ACC112 (cell line): ENCODE results near the gene PTPRN2.

ENCODE experiments used
- H2AFZ ChIP-seq: fragments of 200-600 bp; sonication (generic); one replicate; pipeline ENCODE4 v1.6.0; 2017; ENCODE audit warnings: antibody characterized with exemption, low read length; ENCODE audit not compliant: unreplicated experiment
- H3K27ac ChIP-seq: fragments of 200-600 bp; sonication (generic); 2 replicates; pipeline ENCODE4 v1.5.1; 2014; ENCODE audit warnings: low read depth, mild to moderate bottlenecking, antibody characterized with exemption, low read length, moderate library complexity
- H3K27me3 ChIP-seq: fragments of 200-600 bp; sonication (generic); 2 replicates; pipeline ENCODE4 v1.6.1; 2014; ENCODE audit warnings: mild to moderate bottlenecking, antibody characterized with exemption, low read length, moderate library complexity, mixed read lengths; ENCODE audit not compliant: insufficient read depth
- H3K36me3 ChIP-seq: fragments of 200-600 bp; sonication (generic); 2 replicates; pipeline ENCODE4 v1.6.1; 2016; ENCODE audit warnings: mild to moderate bottlenecking, antibody characterized with exemption, low read length, moderate library complexity, mixed read lengths; ENCODE audit not compliant: insufficient read depth
- H3K4me1 ChIP-seq: fragments of 200-600 bp; sonication (generic); one replicate; pipeline ENCODE4 v1.6.1; 2016; ENCODE audit warnings: low read length, mixed read lengths; ENCODE audit not compliant: insufficient read depth, unreplicated experiment, control insufficient read depth
- H3K4me3 ChIP-seq: fragments of 200-600 bp; sonication (generic); 2 replicates; pipeline ENCODE4 v1.5.1; 2014; ENCODE audit warnings: mild to moderate bottlenecking, low read depth, low read length
- H3K79me2 ChIP-seq: fragments of 200-600 bp; sonication (generic); one replicate; pipeline ENCODE4 v1.6.0; 2016; ENCODE audit warnings: low read length; ENCODE audit not compliant: control insufficient read depth, unreplicated experiment, insufficient read depth

Gene PTPRN2

GRCh38 chr7:158125091-158125490 lies 462.5 kb downstream of the PTPRN2 start:
- H3K4me3 ChIP-seq: no peak overlapping the region
- no peaks in the 10 kb centered on the region for H3K79me2 ChIP-seq
- no peak overlapping the region for H2AFZ ChIP-seq
- H3K27ac ChIP-seq: no peak overlapping the region
- no peaks in the 10 kb centered on the region for H3K27me3 ChIP-seq
- H3K4me1 ChIP-seq: no peaks in the 10 kb centered on the region
- H3K36me3 ChIP-seq: no peaks in the 10 kb centered on the region

GRCh38 chr7:158124671-158125079 lies 462.9 kb downstream of the PTPRN2 start:
- Histone ChIP-seq H3K79me2 (no peaks in the 10 kb centered on the region), H3K27ac (no peak overlapping the region), H3K4me3 (no peak overlapping the region), H3K36me3 (no peaks in the 10 kb centered on the region), H3K4me1 (no peaks in the 10 kb centered on the region), H2AFZ (no peak overlapping the region), H3K27me3 (no peaks in the 10 kb centered on the region)

- H3K36me3 ChIP-seq: no peaks in the 10 kb centered on the region
- H3K27me3 ChIP-seq: no peaks in the 10 kb centered on the region
- H2AFZ ChIP-seq: no peak overlapping the region
- no peaks in the 10 kb centered on the region for H3K4me1 ChIP-seq
- no peaks in the 10 kb centered on the region for H3K79me2 ChIP-seq
- no peak overlapping the region for H3K27ac ChIP-seq
- no peak overlapping the region for H3K4me3 ChIP-seq
These were observed 463.9 kb downstream of the PTPRN2 start for GRCh38 chr7:158123753-158124152.

GRCh38 chr7:158123214-158123613 lies 464.4 kb downstream of the PTPRN2 start:
- H3K79me2 ChIP-seq: no peaks in the 10 kb centered on the region
- no peak overlapping the region for H3K4me3 ChIP-seq
- H3K27ac ChIP-seq: no peak overlapping the region
- H2AFZ ChIP-seq: no peak overlapping the region
- no peaks in the 10 kb centered on the region for H3K27me3 ChIP-seq
- no peaks in the 10 kb centered on the region for H3K36me3 ChIP-seq
- no peaks in the 10 kb centered on the region for H3K4me1 ChIP-seq

- Histone ChIP-seq H3K27ac (no peak overlapping the region), H3K79me2 (no peaks in the 10 kb centered on the region), H3K36me3 (no peaks in the 10 kb centered on the region), H3K27me3 (no peaks in the 10 kb centered on the region), H2AFZ (no peak overlapping the region), H3K4me3 (no peak overlapping the region), H3K4me1 (no peaks in the 10 kb centered on the region)
These were observed 466.1 kb downstream of the PTPRN2 start for GRCh38 chr7:158121441-158122045.

- no peaks in the 10 kb centered on the region for H3K27me3 ChIP-seq
- H3K4me1 ChIP-seq: no peaks in the 10 kb centered on the region
- no peaks in the 10 kb centered on the region for H3K36me3 ChIP-seq
- H3K27ac ChIP-seq: no peak overlapping the region
- no peak overlapping the region for H2AFZ ChIP-seq
- no peak overlapping the region for H3K4me3 ChIP-seq
- no peaks in the 10 kb centered on the region for H3K79me2 ChIP-seq
These were observed 466.9 kb downstream of the PTPRN2 start for GRCh38 chr7:158120716-158121115.

- Histone ChIP-seq H3K79me2 (no peaks in the 10 kb centered on the region), H3K27me3 (no peaks in the 10 kb centered on the region), H3K27ac (no peak overlapping the region), H3K4me3 (no peak overlapping the region), H2AFZ (no peak overlapping the region), H3K4me1 (no peaks in the 10 kb centered on the region), H3K36me3 (no peaks in the 10 kb centered on the region)
These were observed 467.3 kb downstream of the PTPRN2 start for GRCh38 chr7:158120316-158120715.

- Histone ChIP-seq H3K4me1 (no peaks in the 10 kb centered on the region), H3K27ac (no peak overlapping the region), H3K36me3 (no peaks in the 10 kb centered on the region)
These were observed 470.0 kb downstream of the PTPRN2 start for GRCh38 chr7:158117341-158118222.

GRCh38 chr7:158116235-158116634 lies 471.4 kb downstream of the PTPRN2 start:
- Histone ChIP-seq H3K27me3 (no peaks in the 10 kb centered on the region), H3K79me2 (no peaks in the 10 kb centered on the region), H3K4me1 (no peaks in the 10 kb centered on the region), H3K27ac (no peak overlapping the region), H2AFZ (no peak overlapping the region), H3K4me3 (no peak overlapping the region), H3K36me3 (no peaks in the 10 kb centered on the region)

More at GRCh38 chr7:158117341-158118222, 470.0 kb downstream of the PTPRN2 start:
- Histone ChIP-seq H2AFZ (no peak overlapping the region), H3K79me2 (no peaks in the 10 kb centered on the region), H3K27me3 (no peaks in the 10 kb centered on the region), H3K4me3 (no peak overlapping the region)

- Histone ChIP-seq H3K27ac (no peak overlapping the region), H2AFZ (no peak overlapping the region)
These were observed 473.4 kb downstream of the PTPRN2 start for GRCh38 chr7:158114056-158114850.

More at GRCh38 chr7:158114056-158114850, 473.4 kb downstream of the PTPRN2 start:
- Histone ChIP-seq H3K79me2 (no peaks in the 10 kb centered on the region), H3K4me1 (no peaks in the 10 kb centered on the region), H3K36me3 (no peaks in the 10 kb centered on the region), H3K4me3 (no peak overlapping the region), H3K27me3 (no peaks in the 10 kb centered on the region)
